Psoas muscle (tissue), 8 donors: ENCODE results near the gene SPINDOC. TPM values are rescaled to one million over a fixed set of nuclear protein-coding genes. Genes with fewer than 3 reads are reported as not detected.

Experiments used
- ATAC-seq, 4 donors: fragments of 200-7000 bp; cut with Tn5 transposase; one replicate each; pipeline ENCODE4 v1.9.1; 2020; ENCODE audit warnings: moderate library complexity in 3 of 4, mild to moderate bottlenecking in 2 of 4
- DNase-seq, 2 donors: peaks; one replicate each; pipeline ENCODE4 v3.0.0-alpha.2; 2020
- H3K27ac ChIP-seq: fragments of 200-600 bp; one replicate; pipeline ENCODE4 v1.8.0; 2022
- H3K27me3 ChIP-seq, 3 donors: fragments of 200-600 bp in 1 of 3; one replicate each; pipeline versions ENCODE4 v1.6.1 to v1.8.0; 2013 to 2022; ENCODE audit warnings: low read length in 2 of 3, mild to moderate bottlenecking in 2 of 3, moderate library complexity in 1 of 3; ENCODE audit not compliant: insufficient read depth in 3 of 3
- H3K36me3 ChIP-seq, 2 donors: fragments of 200-600 bp in 1 of 2; one replicate each; pipeline versions ENCODE4 v1.6.1 to v1.8.0; 2013 to 2022; ENCODE audit warnings: low read depth in 1 of 2, mild to moderate bottlenecking in 1 of 2, moderate library complexity in 1 of 2; ENCODE audit not compliant: insufficient read depth in 1 of 2
- H3K4me1 ChIP-seq: fragments of 200-600 bp; one replicate; pipeline ENCODE4 v1.8.0; 2022
- H3K4me3 ChIP-seq: fragments of 200-600 bp; one replicate; pipeline ENCODE4 v1.8.0; 2022; ENCODE audit warnings: mild to moderate bottlenecking
- H3K9me3 ChIP-seq: fragments of 200-600 bp; one replicate; pipeline ENCODE4 v1.8.0; 2022
- CTCF ChIP-seq: fragments of 200-600 bp; IDR thresholded peaks from one replicate; pipeline ENCODE4 v1.8.0; 2022; ENCODE audit warnings: antibody characterized with exemption
- WGBS, 3 donors: extraction: QIAGEN DNeasy Blood & Tissue Kit; methylation state at CpG; one replicate each; pipeline versions ENCODE4 v1.1.6 to v1.1.7; 2013; 5-methylcytosine and 5-hydroxymethylcytosine counted together
- intact Hi-C, 2 donors: fragments of 100-400 bp; cut with DNase I; formaldehyde crosslinking; loops; one replicate each; pipeline versions ENCODE4 v1.11.0 to v1.14.2; 2022
- long read RNA-seq, 2 donors: library from polyadenylated mRNA; unstranded; transcript quantifications; one replicate each; pipeline ENCODE4 v2.0.0, GENCODE V29; 2021
- polyA plus RNA-seq, 3 donors: library from polyadenylated mRNA; stranded (reverse); fragments of 200-250 nt; gene quantifications; one replicate each; pipeline ENCODE4 v1.2.3, GENCODE V29; 2013
- total RNA-seq, 4 donors: library from RNA; stranded (reverse); fragmentation: NEBNext Ultra II Directional in 2 of 4; extraction: Animal tissue kit (Norgen Biotek cat#: 25700) in 2 of 4; gene quantifications; one replicate each; pipeline versions ENCODE4 v1.2.1 to v1.2.4, GENCODE V29; 2021 to 2023
- donor health status: healthy with polysubstance abuse.
- donor health status: DM: no; HTN: no; CAD: no; lungs with moderate emphysema.
- donor health status: Bipolar disorder and iron deficiency.
- donor health status: healthy.
- donor health status: DM: yes; HTN: yes; CAD: no.
- donor health status: DM: no; HTN: no; CAD: no.
- donor health status: DM: no; HTN: no; CAD: no.
- donor health status: DM: yes; HTN: yes; CAD: no.

The SPINDOC gene
- 1 to 10 TPM; 3.8 to 8.8 (median 6.9) TPM for total RNA-seq
- polyA plus RNA-seq = 1 to 10 TPM; 2.7 to 4.7 (median 4.6) TPM
- long read RNA-seq, donor 1 = 0 reads
- long read RNA-seq, donor 2, partial matches to known transcripts = 0 of 5 reads
- long read RNA-seq, donor 2, other reads (novel, unspliced or antisense) = 4 of 5 reads

- peak; percentile 83 to 89 for DNase-seq
Measured at GRCh38 chr11:63813035-63813562, at the start of gene SPINDOC. SPINDOC (plus strand) TSS chr11:63813456; CDS start chr11:63813687, 231 bp downstream.

GRCh38 chr11:63763496-63764339 lies 49.5 kb upstream of the SPINDOC start:
- no peak for TF ChIP-seq CTCF
- WGBS, 3 donors = 77 to 83% (median 82%) methylated on average over 64 to 82 of the region's 82 CpGs
- peaks cover 5% of the 10 kb centered on the region for H3K4me1 ChIP-seq
- ATAC-seq = peak in 2 of 4 donors; percentile 1 to 8
- peaks cover 0 to 24% of the 10 kb centered on the region in 2 donors for H3K36me3 ChIP-seq
- peak overlapping the region; percentile 64 for H3K4me3 ChIP-seq
- H3K9me3 ChIP-seq = no peaks in the 10 kb centered on the region
- H3K27me3 ChIP-seq = no peaks in the 10 kb centered on the region
- H3K27ac ChIP-seq = no peak overlapping the region
- intact Hi-C loops = loop anchor here in 1 of 2 donors (10.0 kb wide), 1 partner anchor 391 kb away; no protein-coding TSS in a partner anchor
- peak; percentile 61 to 69 for DNase-seq

More at GRCh38 chr11:63813035-63813562, at the start of gene SPINDOC:
- intact Hi-C loops = loop anchor here in 1 of 2 donors (2.0 kb wide), 1 partner anchor 46 kb away; no protein-coding TSS in a partner anchor
- no peaks in the 10 kb centered on the region for H3K9me3 ChIP-seq
- H3K4me3 ChIP-seq = peak within 1 kb of the TSS; percentile 82
- H3K27ac ChIP-seq = peak within 1 kb of the TSS; percentile 52
- TF ChIP-seq CTCF = no peak
- WGBS, 3 donors = 1 to 2% (median 1%) methylated on average over 26 to 65 of the region's 65 CpGs
- H3K36me3 ChIP-seq = peaks cover 0 to 18% of the 10 kb centered on the region in 2 donors
- no peaks in the 10 kb centered on the region for H3K27me3 ChIP-seq
- peaks cover 11% of the 10 kb centered on the region for H3K4me1 ChIP-seq
- ATAC-seq = peak; percentile 91 to 96 (median 94)

- intact Hi-C loops = loop anchor here in 1 of 2 donors (10.0 kb wide), 1 partner anchor 390 kb away; no protein-coding TSS in a partner anchor
- Histone ChIP-seq H3K4me3 (no peak overlapping the region), H3K27me3 (no peaks in the 10 kb centered on the region), H3K27ac (no peak overlapping the region), H3K36me3 (peaks cover 0 to 18% of the 10 kb centered on the region in 2 donors), H3K9me3 (no peaks in the 10 kb centered on the region), H3K4me1 (peaks cover 5% of the 10 kb centered on the region)
- DNase-seq (peak in 1 of 2 donors; percentile 53), ATAC-seq (no peak)
- no peak for TF ChIP-seq CTCF
- WGBS, 3 donors = 90 to 92% (median 90%) methylated on average over 17 to 23 of the region's 23 CpGs
Measured at GRCh38 chr11:63764340-63764678, 48.9 kb upstream of the SPINDOC start.

GRCh38 chr11:63764679-63765647 lies 48.3 kb upstream of the SPINDOC start:
- peaks cover 0 to 13% of the 10 kb centered on the region in 2 donors for H3K36me3 ChIP-seq
- 80 to 86% (median 83%) methylated on average over 25 to 30 of the region's 30 CpGs for WGBS, 3 donors
- no peaks in the 10 kb centered on the region for H3K27me3 ChIP-seq
- TF ChIP-seq CTCF = no peak
- no peak overlapping the region for H3K27ac ChIP-seq
- no peak for ATAC-seq
- DNase-seq = peak in 1 of 2 donors; percentile 23
- no peaks in the 10 kb centered on the region for H3K9me3 ChIP-seq
- H3K4me3 ChIP-seq = no peak overlapping the region
- intact Hi-C loops = loop anchor here (5.0 to 10.0 kb wide), 3 partner anchors 72 to 390 kb away; partner anchors contain the start of gene MARK2 (in 1 of the 2)
- peaks cover 5% of the 10 kb centered on the region for H3K4me1 ChIP-seq
